ENCODE data around the gene NOXA1. TPM values are rescaled to one million over a fixed set of nuclear protein-coding genes. Genes with fewer than 3 reads are reported as not detected.
A peak's percentile ranks its signal among the peaks of the same experiment; 100 is the strongest.

Gene NOXA1
- polyA plus RNA-seq, 3 donors, result 1.3 to 9.4 (median 1.6) TPM

GRCh38 chr9:137421838-137422603 lies 1.2 kb upstream of the NOXA1 start:
- H3K9ac ChIP-seq (ENCODE audit: insufficient read depth, low read length, poor library complexity, severe bottlenecking), result peak overlapping the region; percentile 88
- Mint-ChIP-seq H3K4me3 (peak overlapping the region; percentile 80 to 86), H3K36me3 (no peaks in the 10 kb centered on the region), H3K27me3 (ENCODE audit: low read depth in 3 of 3) (peaks cover 0 to 13% (median 0%) of the 10 kb centered on the region in 3 donors), H3K27ac (peak overlapping the region in 2 of 7 donors; percentile 67 to 78), H3K4me1 (peaks cover 24% of the 10 kb centered on the region), H3K9me3 (no peaks in the 10 kb centered on the region)
- H3K4me1 ChIP-seq (ENCODE audit: control insufficient read depth in 1 of 2, insufficient read depth in 2 of 2, low read length in 2 of 2), result peaks cover 19 to 40% of the 10 kb centered on the region in 2 donors
- peaks cover 17% of the 10 kb centered on the region for H3K79me2 ChIP-seq (ENCODE audit: insufficient read depth, low read length)
- TF ChIP-seq CTCF (IDR thresholded peaks at IDR 0.05), result no peak
- intact Hi-C loops (cut with micrococcal nuclease), result loop anchor here (2.0 to 10.0 kb wide), 3 partner anchors 23 to 103 kb away; partner anchors contain the start of gene NSMF (in 1 of the 2)
- 7% methylated on average over 11 of the region's 11 CpGs for WGBS (ENCODE audit: insufficient coverage)
- no peaks in the 10 kb centered on the region for H3K36me3 ChIP-seq (replicated peaks in 1 of 2; ENCODE audit: control insufficient read depth in 1 of 2, insufficient read depth in 2 of 2, low read length in 2 of 2)
- H3K27me3 ChIP-seq (ENCODE audit: control insufficient read depth in 2 of 2, insufficient read depth in 2 of 2, low read length in 2 of 2), result no peaks in the 10 kb centered on the region
- peak overlapping the region; percentile 87 for H3K4me2 ChIP-seq (replicated peaks; ENCODE audit: extremely low read depth, low read length, poor library complexity, severe bottlenecking)
- H3K27ac ChIP-seq (ENCODE audit: low read depth in 1 of 2, low read length in 2 of 2), result peak overlapping the region in 1 of 2 donors; percentile 68
- no peak for DNase-seq
- H2AFZ ChIP-seq (ENCODE audit: insufficient read depth, low read depth, low read length, poor library complexity, severe bottlenecking), result peak overlapping the region; percentile 86
- H3K9me3 ChIP-seq (replicated peaks in 1 of 2; ENCODE audit: control insufficient read depth in 1 of 2, insufficient read depth in 1 of 2, low read length in 2 of 2), result no peaks in the 10 kb centered on the region
- peaks cover 3% of the 10 kb centered on the region for H4K20me1 ChIP-seq (ENCODE audit: insufficient read depth, low read length)
- H3K4me3 ChIP-seq (replicated peaks in 1 of 3; ENCODE audit: low read depth in 2 of 3, low read length in 3 of 3), result peak overlapping the region; percentile 58 to 82 (median 62)

GRCh38 chr9:137423514-137424291 lies 510 bp downstream of the NOXA1 start:
- no peaks in the 10 kb centered on the region for H3K27me3 ChIP-seq (ENCODE audit: control insufficient read depth in 2 of 2, insufficient read depth in 2 of 2, low read length in 2 of 2)
- intact Hi-C loops (cut with micrococcal nuclease), result loop anchor here (1.0 to 10.0 kb wide), 4 partner anchors 21 to 101 kb away; partner anchors contain the start of gene NSMF (in 1 of the 2)
- peak overlapping the region; percentile 87 for H3K4me2 ChIP-seq (replicated peaks; ENCODE audit: extremely low read depth, low read length, poor library complexity, severe bottlenecking)
- Mint-ChIP-seq H3K4me3 (peak overlapping the region; percentile 64 to 72), H3K36me3 (no peaks in the 10 kb centered on the region), H3K9me3 (no peaks in the 10 kb centered on the region), H3K27ac (peak overlapping the region in 2 of 7 donors; percentile 41 to 62), H3K27me3 (ENCODE audit: low read depth in 3 of 3) (peaks cover 0 to 5% (median 0%) of the 10 kb centered on the region in 3 donors), H3K4me1 (peaks cover 21% of the 10 kb centered on the region)
- no peaks in the 10 kb centered on the region for H3K36me3 ChIP-seq (replicated peaks in 1 of 2; ENCODE audit: control insufficient read depth in 1 of 2, insufficient read depth in 2 of 2, low read length in 2 of 2)
- WGBS (ENCODE audit: insufficient coverage), result 6% methylated on average over 72 of the region's 77 CpGs
- peak overlapping the region in 1 of 2 donors; percentile 72 for H3K27ac ChIP-seq (ENCODE audit: low read depth in 1 of 2, low read length in 2 of 2)
- H3K4me3 ChIP-seq (replicated peaks in 1 of 3; ENCODE audit: low read depth in 2 of 3, low read length in 3 of 3), result peak overlapping the region; percentile 41 to 82 (median 55)
- H3K9ac ChIP-seq (ENCODE audit: insufficient read depth, low read length, poor library complexity, severe bottlenecking), result peak overlapping the region; percentile 88
- H2AFZ ChIP-seq (ENCODE audit: insufficient read depth, low read depth, low read length, poor library complexity, severe bottlenecking), result peak overlapping the region; percentile 81
- H3K4me1 ChIP-seq (ENCODE audit: control insufficient read depth in 1 of 2, insufficient read depth in 2 of 2, low read length in 2 of 2), result peaks cover 19 to 29% of the 10 kb centered on the region in 2 donors
- no peaks in the 10 kb centered on the region for H3K9me3 ChIP-seq (replicated peaks in 1 of 2; ENCODE audit: control insufficient read depth in 1 of 2, insufficient read depth in 1 of 2, low read length in 2 of 2)
- H3K79me2 ChIP-seq (ENCODE audit: insufficient read depth, low read length), result peaks cover 17% of the 10 kb centered on the region
- TF ChIP-seq CTCF (IDR thresholded peaks at IDR 0.05), result peak; percentile 66
- peak; percentile 71 to 82 (median 74) for DNase-seq
- no peaks in the 10 kb centered on the region for H4K20me1 ChIP-seq (ENCODE audit: insufficient read depth, low read length)
